Heart left ventricle (tissue), 16 donors: Measurements from ENCODE around the gene NFE2. TPM values are rescaled to one million over a fixed set of nuclear protein-coding genes. Genes with fewer than 3 reads are reported as not detected.

Experiments
- ATAC-seq, 4 donors: fragments of 200-7000 bp; cut with Tn5 transposase; one replicate each; pipeline ENCODE4 v1.9.1; 2020 to 2022; ENCODE audit warnings: moderate library complexity in 4 of 4, mild to moderate bottlenecking in 3 of 4, moderate number of reproducible peaks in 1 of 4
- DNase-seq, 5 donors: peaks; one replicate each; pipeline ENCODE4 v3.0.0-alpha.2; 2020
- H3K27ac ChIP-seq, 12 donors: fragments of 200-600 bp; sonication (generic) in 4 of 12; one replicate each; pipeline versions ENCODE4 v1.5.0 to v1.8.0; 2016 to 2022; ENCODE audit warnings: mild to moderate bottlenecking in 2 of 12
- H3K27me3 ChIP-seq, 9 donors: fragments of 200-600 bp; sonication (generic) in 2 of 9; one replicate each; pipeline versions ENCODE4 v1.5.1 to v1.8.0; 2016 to 2022; ENCODE audit warnings: mild to moderate bottlenecking in 3 of 9
- H3K36me3 ChIP-seq, 9 donors: fragments of 200-600 bp; sonication (generic) in 2 of 9; one replicate each; pipeline versions ENCODE4 v1.5.0 to v1.8.0; 2018 to 2022; ENCODE audit warnings: mild to moderate bottlenecking in 2 of 9
- H3K4me1 ChIP-seq, 12 donors: fragments of 200-600 bp; sonication (generic) in 4 of 12; one replicate each; pipeline versions ENCODE4 v1.5.0 to v1.8.0; 2016 to 2022; ENCODE audit warnings: mild to moderate bottlenecking in 3 of 12
- H3K4me3 ChIP-seq, 12 donors: fragments of 200-600 bp; sonication (generic) in 4 of 12; one replicate each; pipeline versions ENCODE4 v1.5.0 to v1.8.0; 2017 to 2022; ENCODE audit warnings: mild to moderate bottlenecking in 9 of 12, moderate library complexity in 4 of 12
- H3K9me3 ChIP-seq, 12 donors: fragments of 200-600 bp; sonication (generic) in 4 of 12; one replicate each; pipeline versions ENCODE4 v1.5.0 to v1.8.0; 2016 to 2022; ENCODE audit warnings: mild to moderate bottlenecking in 1 of 12
- POLR2A ChIP-seq, 2 donors: fragments of 450-650 bp; IDR thresholded peaks; one replicate each; pipeline ENCODE4 v1.6.1; 2017; ENCODE audit warnings: antibody characterized with exemption in 2 of 2, mild to moderate bottlenecking in 2 of 2, moderate library complexity in 2 of 2
- WGBS, 4 donors: extraction: QIAGEN DNeasy Blood & Tissue Kit in 2 of 4; methylation state at CpG; one replicate each; pipeline versions ENCODE4 v1.1.5 to v1.1.7; 2013 to 2018; 5-methylcytosine and 5-hydroxymethylcytosine counted together
- intact Hi-C, 10 donors: fragments of 100-400 bp; cut with DNase I; formaldehyde crosslinking; loops; one replicate each; pipeline versions ENCODE4 v1.11.1 to v1.14.2; 2022
- polyA plus RNA-seq, 2 donors: library from polyadenylated mRNA; stranded (reverse); fragments of 200-250 nt; gene quantifications; one replicate each; pipeline ENCODE4 v1.2.3, GENCODE V29; 2013
- total RNA-seq, 9 donors: library from RNA; depleted of rRNA in 2 of 9; stranded (reverse); fragments of >200 nt in 2 of 9; fragmentation: NEBNext Ultra II Directional in 3 of 9; extraction: Animal tissue kit (Norgen Biotek cat#: 25700) in 3 of 9; gene quantifications; one replicate each; pipeline versions ENCODE4 v1.1.0 to v1.2.4, GENCODE V29; 2016 to 2023
- TF ChIP-seq, protein P1 (sequence below), 12 donors: fragments of 200-600 bp; sonication (generic) in 4 of 12; IDR thresholded peaks; one replicate each; pipeline versions ENCODE4 v1.5.0 to v1.8.0; 2018 to 2022; ENCODE audit warnings: antibody characterized with exemption in 12 of 12, mild to moderate bottlenecking in 5 of 12
- donor health status: ischemic (EF 13 %, LVEDD 7.1; RV severe dilation, severe dysfunction).
- donor health status: healthy with polysubstance abuse.
- donor health status: DM: no; HTN: yes; CAD: no.
- donor health status: DM: no; HTN: no; CAD: no.
- donor health status: ischemic (EF 25% LVEDD 6.9; RV normal size, moderate dysfunction).
- donor health status: ischemic (EF 25% LVEDD 5.7; RV mildly dilated, moderate dysfunction).
- donor health status: healthy.
- donor health status: DM: yes; HTN: yes; CAD: no.
- donor health status: ischemic (EF 35%, LVEDD 5.7; RV mildly dilated, moderate dysfunction).
- donor health status: nonischemic (EF 11% LVEDD 7.7; RV severe dilation, severe dysfunction).
- donor health status: DM: yes; HTN: yes; CAD: no.
- donor health status: PGD.
- donor health status: ischemic (EF 29% LVEDD 5.4; RV normal size, mild dysfunction).
- donor health status: nonischemic (EF 23%, LVEDD 6.1; RV moderate dilation, normal function).

NFE2 gene
- total and polyA plus RNA-seq, 11 donors, result 0.21 to 1.7 (median 0.51) TPM; not detected in 2

DNA sequence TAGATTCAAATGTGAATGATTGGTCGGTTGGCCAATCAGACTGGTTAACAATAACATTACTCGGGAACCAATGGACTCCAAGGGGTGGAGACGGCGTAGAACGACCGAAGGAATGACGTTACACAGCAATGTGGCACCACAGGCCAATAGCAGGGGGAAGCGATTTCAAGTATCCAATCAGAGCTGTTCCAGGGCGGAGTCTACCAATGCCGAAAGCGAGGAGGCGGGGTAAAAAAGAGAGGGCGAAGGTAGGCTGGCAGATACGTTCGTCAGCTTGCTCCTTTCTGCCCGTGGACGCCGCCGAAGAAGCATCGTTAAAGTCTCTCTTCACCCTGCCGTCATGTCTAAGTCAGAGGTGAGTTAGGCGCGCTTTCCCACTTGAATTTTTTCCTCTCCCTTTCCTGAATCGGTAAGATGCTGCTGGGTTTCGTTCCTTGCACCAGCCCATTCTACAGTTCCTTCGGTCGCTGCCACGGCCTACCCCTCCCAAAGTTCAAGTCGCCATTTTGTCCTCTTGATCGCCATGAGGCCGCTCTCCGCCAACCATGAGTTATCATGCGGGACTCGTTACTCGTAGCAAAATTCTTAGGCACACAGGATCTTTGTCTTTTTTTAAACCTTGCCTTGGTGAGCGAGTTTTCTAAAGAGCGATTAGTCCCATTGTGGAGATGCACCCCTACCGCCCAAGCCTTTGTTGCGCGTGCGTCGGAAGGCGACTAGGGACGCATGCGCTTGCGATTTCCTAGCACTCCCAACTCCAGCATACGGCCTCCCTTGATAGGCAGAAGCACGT is 20.2 kb downstream of the NFE2 start, which contains the start of gene HNRNPA1:
TSS of gene HNRNPA1 (plus strand) at position 259 of the 793 bp plus-strand sequence. CDS start at position 341, 82 bp downstream.
- peaks cover 0 to 46% (median 42%) of the 10 kb centered on the region in 9 donors for H3K36me3 ChIP-seq
- peak; percentile 89 to 95 (median 94) for ATAC-seq
- intact Hi-C loops, result loop anchor here in 2 of 10 donors (1.0 to 10.0 kb wide), 4 partner anchors 44 to 77 kb away; partner anchors contain the start of gene COPZ1 (in 2 of the 2)
- H3K27me3 ChIP-seq, result no peaks in the 10 kb centered on the region
- H3K4me1 ChIP-seq, result peaks cover 9 to 67% (median 57%) of the 10 kb centered on the region in 12 donors
- TF ChIP-seq, protein P1, sequence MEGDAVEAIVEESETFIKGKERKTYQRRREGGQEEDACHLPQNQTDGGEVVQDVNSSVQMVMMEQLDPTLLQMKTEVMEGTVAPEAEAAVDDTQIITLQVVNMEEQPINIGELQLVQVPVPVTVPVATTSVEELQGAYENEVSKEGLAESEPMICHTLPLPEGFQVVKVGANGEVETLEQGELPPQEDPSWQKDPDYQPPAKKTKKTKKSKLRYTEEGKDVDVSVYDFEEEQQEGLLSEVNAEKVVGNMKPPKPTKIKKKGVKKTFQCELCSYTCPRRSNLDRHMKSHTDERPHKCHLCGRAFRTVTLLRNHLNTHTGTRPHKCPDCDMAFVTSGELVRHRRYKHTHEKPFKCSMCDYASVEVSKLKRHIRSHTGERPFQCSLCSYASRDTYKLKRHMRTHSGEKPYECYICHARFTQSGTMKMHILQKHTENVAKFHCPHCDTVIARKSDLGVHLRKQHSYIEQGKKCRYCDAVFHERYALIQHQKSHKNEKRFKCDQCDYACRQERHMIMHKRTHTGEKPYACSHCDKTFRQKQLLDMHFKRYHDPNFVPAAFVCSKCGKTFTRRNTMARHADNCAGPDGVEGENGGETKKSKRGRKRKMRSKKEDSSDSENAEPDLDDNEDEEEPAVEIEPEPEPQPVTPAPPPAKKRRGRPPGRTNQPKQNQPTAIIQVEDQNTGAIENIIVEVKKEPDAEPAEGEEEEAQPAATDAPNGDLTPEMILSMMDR (IDR thresholded peaks at IDR 0.05), result no peak
- TF ChIP-seq POLR2A (IDR thresholded peaks at IDR 0.05), result peak; percentile 92 to 99
- H3K4me3 ChIP-seq, result peak within 1 kb of the TSS; percentile 61 to 93 (median 79)
- H3K27ac ChIP-seq, result peak within 1 kb of the TSS; percentile 82 to 99 (median 94)
- 0% methylated on average over 48 of the region's 48 CpGs for WGBS, 4 donors
- H3K9me3 ChIP-seq, result no peaks in the 10 kb centered on the region
- peak; percentile 91 to 98 (median 98) for DNase-seq

DNA sequence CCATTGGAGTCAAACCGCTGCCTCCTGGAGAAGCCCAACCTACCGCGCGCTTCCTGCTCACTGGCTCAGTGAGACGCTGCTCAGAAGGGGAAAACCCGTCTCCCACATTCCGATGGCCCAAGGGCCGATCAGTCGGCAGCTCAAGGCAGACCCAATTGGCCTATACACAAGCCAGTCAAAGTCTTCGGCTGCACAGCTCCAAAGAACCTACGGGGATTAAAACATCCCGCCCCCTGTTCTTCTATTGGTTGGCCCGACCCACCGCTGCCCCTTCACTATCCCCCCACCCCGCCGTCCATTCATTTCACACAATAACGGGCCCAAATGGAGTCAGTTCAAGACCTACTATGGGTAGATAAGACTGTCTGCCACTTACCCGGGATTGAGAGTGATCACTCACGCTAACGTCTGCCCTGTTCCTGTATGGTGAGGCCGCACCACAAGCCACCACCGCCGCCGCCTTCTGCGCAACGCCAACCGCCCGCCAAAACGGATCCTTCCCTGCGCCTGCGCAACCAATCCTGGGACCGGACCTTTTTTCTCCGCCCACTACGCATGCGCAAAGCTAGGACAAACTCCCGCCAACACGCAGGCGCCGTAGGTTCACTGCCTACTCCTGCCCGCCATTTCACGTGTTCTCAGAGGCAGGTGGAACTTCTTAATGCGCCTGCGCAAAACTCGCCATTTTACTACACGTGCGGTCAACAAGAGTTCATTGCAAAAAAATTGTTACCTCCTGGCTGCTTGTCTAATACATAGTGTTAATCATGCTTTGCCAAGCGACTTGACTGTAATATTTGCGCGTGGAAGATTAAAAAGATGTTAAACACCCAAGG is 21.0 kb downstream of the NFE2 start, which contains the start of gene CBX5:
TSS of gene CBX5 (minus strand) at position 491 of the 836 bp plus-strand sequence. CDS start 22,472 bp downstream, outside the sequence.
- DNase-seq, result peak; percentile 99 to 100 (median 99)
- intact Hi-C loops, result loop anchor here in 4 of 10 donors (1.0 to 10.0 kb wide), 6 partner anchors 19 to 77 kb away; partner anchors contain the start of gene COPZ1 (in 3 of the 4)
- 0% methylated on average over 49 of the region's 49 CpGs for WGBS, 4 donors
- ATAC-seq, result peak; percentile 87 to 92 (median 90)
- H3K36me3 ChIP-seq, result peaks cover 0 to 38% (median 35%) of the 10 kb centered on the region in 9 donors
- no peaks in the 10 kb centered on the region for H3K9me3 ChIP-seq
- peaks cover 9 to 60% (median 50%) of the 10 kb centered on the region in 12 donors for H3K4me1 ChIP-seq
- TF ChIP-seq POLR2A (IDR thresholded peaks at IDR 0.05), result peak; percentile 44 to 88
- TF ChIP-seq, protein P1 (IDR thresholded peaks at IDR 0.05), result no peak
- H3K27ac ChIP-seq, result peak within 1 kb of the TSS; percentile 82 to 99 (median 94)
- peak within 1 kb of the TSS; percentile 61 to 93 (median 79) for H3K4me3 ChIP-seq
- no peaks in the 10 kb centered on the region for H3K27me3 ChIP-seq

DNA sequence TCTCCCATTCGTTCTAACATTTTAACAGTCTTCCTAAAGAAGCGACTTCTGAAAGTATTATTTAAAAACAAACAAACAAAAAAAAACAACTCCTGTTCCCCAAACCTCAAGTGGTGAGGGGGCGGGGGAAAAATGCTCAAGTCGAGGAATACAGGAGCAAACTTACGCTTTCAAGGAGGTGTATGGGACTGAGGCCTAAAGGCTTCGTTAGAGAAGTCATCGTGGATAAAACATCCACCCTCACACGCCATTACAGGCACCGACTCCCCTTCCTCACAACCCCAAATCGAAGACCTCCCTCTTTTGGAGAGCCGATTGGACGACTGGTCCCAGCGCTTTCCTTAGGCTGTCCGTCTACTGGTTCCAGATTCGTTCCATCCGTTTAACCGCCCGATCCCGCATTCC is 21.6 kb downstream of the NFE2 start:
- Histone ChIP-seq H3K36me3 (peaks cover 0 to 31% (median 29%) of the 10 kb centered on the region in 9 donors), H3K27me3 (no peaks in the 10 kb centered on the region), H3K4me3 (peak overlapping the region; percentile 60 to 93 (median 72)), H3K9me3 (no peaks in the 10 kb centered on the region), H3K4me1 (peaks cover 7 to 54% (median 47%) of the 10 kb centered on the region in 12 donors), H3K27ac (peak overlapping the region; percentile 82 to 99 (median 94))
- WGBS, 4 donors, result 0 to 1% (median 0%) methylated on average over 19 of the region's 19 CpGs
- no peak for DNase-seq
- ATAC-seq, result no peak
- TF ChIP-seq, protein P1 (IDR thresholded peaks at IDR 0.05), result no peak
- no peak for TF ChIP-seq POLR2A (IDR thresholded peaks at IDR 0.05)
- intact Hi-C loops, result loop anchor here in 2 of 10 donors (2.0 kb wide), 3 partner anchors 18 to 46 kb away; partner anchors contain the start of gene COPZ1 (in 1 of the 2)
